RWPE2 (cell line): ENCODE measurements around the gene SSX4B.
"Not testable (repeated sequence)": the region's sequence is repeated elsewhere in the genome, so short reads cannot be mapped to it uniquely, and the experiment has no call there.

Experiments used
- ATAC-seq: fragments of 200-7000 bp; cut with Tn5 transposase; 3 replicates; pipeline ENCODE4 v1.9.1; 2021; ENCODE audit warnings: low read depth
- DNase-seq: peaks from one replicate; pipeline ENCODE4 v3.0.0-alpha.2; 2020; ENCODE audit warnings: low spot score
- H3K27ac ChIP-seq: fragments of 450-650 bp; 2 replicates; pipeline ENCODE4 v1.5.1; 2017; ENCODE audit warnings: mild to moderate bottlenecking; ENCODE audit not compliant: poor library complexity, severe bottlenecking
- H3K27me3 ChIP-seq: fragments of 250-450 bp; sonication (Bioruptor Pico); 2 replicates; pipeline ENCODE4 v1.5.1; 2021; ENCODE audit warnings: mild to moderate bottlenecking, moderate library complexity; ENCODE audit not compliant: insufficient read depth, poor library complexity, severe bottlenecking
- H3K36me3 ChIP-seq: fragments of 250-450 bp; sonication (Bioruptor Pico); 2 replicates; pipeline ENCODE4 v1.5.1; 2020; ENCODE audit warnings: low read depth, mild to moderate bottlenecking, moderate library complexity
- H3K4me1 ChIP-seq: fragments of 250-450 bp; sonication (Bioruptor Pico); 2 replicates; pipeline ENCODE4 v1.5.1; 2021; ENCODE audit warnings: mild to moderate bottlenecking, moderate library complexity; ENCODE audit not compliant: insufficient read depth, poor library complexity, severe bottlenecking
- H3K4me3 ChIP-seq: fragments of 250-450 bp; sonication (Bioruptor Pico); 2 replicates; pipeline ENCODE4 v1.5.1; 2021; ENCODE audit warnings: mild to moderate bottlenecking, moderate library complexity; ENCODE audit not compliant: severe bottlenecking
- H3K9me3 ChIP-seq: fragments of 250-450 bp; sonication (Bioruptor Pico); 2 replicates; pipeline ENCODE4 v1.5.1; 2021; ENCODE audit warnings: mild to moderate bottlenecking, moderate library complexity; ENCODE audit not compliant: severe bottlenecking
- CTCF ChIP-seq: fragments of 450-650 bp; IDR thresholded peaks from one replicate; pipeline ENCODE4 v1.5.1; 2017; ENCODE audit warnings: mild to moderate bottlenecking, moderate library complexity; ENCODE audit not compliant: poor library complexity, severe bottlenecking

SSX4B gene

GRCh38 chrX:48456628-48457331 is 45.0 kb upstream of the SSX4B start:
- no peak for ATAC-seq
- Histone ChIP-seq H3K4me1 (no peaks in the 10 kb centered on the region), H3K27me3 (no peaks in the 10 kb centered on the region), H3K4me3 (no peak overlapping the region), H3K36me3 (no peaks in the 10 kb centered on the region), H3K9me3 (no peaks in the 10 kb centered on the region), H3K27ac (no peak overlapping the region)
- no peak for DNase-seq
- TF ChIP-seq CTCF: no peak

- DNase-seq (no peak), ATAC-seq (no peak)
- Histone ChIP-seq H3K36me3 (no peaks in the 10 kb centered on the region), H3K27ac (no peak overlapping the region), H3K4me1 (no peaks in the 10 kb centered on the region), H3K4me3 (no peak overlapping the region), H3K9me3 (no peaks in the 10 kb centered on the region), H3K27me3 (no peaks in the 10 kb centered on the region)
- no peak for TF ChIP-seq CTCF
Measured at GRCh38 chrX:48451708-48452107, 39.9 kb upstream of the SSX4B start.

GRCh38 chrX:48450076-48450475 is 38.3 kb upstream of the SSX4B start:
- H3K27me3 ChIP-seq: no peaks in the 10 kb centered on the region
- H3K27ac ChIP-seq: no peak overlapping the region
- no peaks in the 10 kb centered on the region for H3K4me1 ChIP-seq
- no peaks in the 10 kb centered on the region for H3K9me3 ChIP-seq
- H3K36me3 ChIP-seq: no peaks in the 10 kb centered on the region
- no peak for ATAC-seq
- DNase-seq: no peak
- H3K4me3 ChIP-seq: no peak overlapping the region
- no peak for TF ChIP-seq CTCF

- not testable (repeated sequence) for ATAC-seq, H3K27me3 ChIP-seq
Measured at GRCh38 chrX:48447201-48447600, 35.4 kb upstream of the SSX4B start.

GRCh38 chrX:48433713-48434112 is 22.0 kb upstream of the SSX4B start:
- H3K4me1 ChIP-seq, H3K36me3 ChIP-seq, DNase-seq, H3K9me3 ChIP-seq, H3K4me3 ChIP-seq, H3K27ac ChIP-seq, ATAC-seq, H3K27me3 ChIP-seq: not testable (repeated sequence)

More at GRCh38 chrX:48447201-48447600, 35.4 kb upstream of the SSX4B start:
- not testable (repeated sequence) for H3K27ac ChIP-seq, H3K4me3 ChIP-seq, H3K9me3 ChIP-seq, H3K36me3 ChIP-seq, H3K4me1 ChIP-seq, DNase-seq

GRCh38 chrX:48430166-48430565 is 18.4 kb upstream of the SSX4B start:
- not testable (repeated sequence) for H3K27ac ChIP-seq, H3K9me3 ChIP-seq, ATAC-seq, H3K4me3 ChIP-seq, DNase-seq, H3K4me1 ChIP-seq, H3K27me3 ChIP-seq, H3K36me3 ChIP-seq

- ATAC-seq, H3K4me3 ChIP-seq, DNase-seq: not testable (repeated sequence)
Measured at GRCh38 chrX:48429606-48430005, 17.8 kb upstream of the SSX4B start.

GRCh38 chrX:48427027-48427716 is 15.4 kb upstream of the SSX4B start:
- not testable (repeated sequence) for H3K27me3 ChIP-seq, H3K27ac ChIP-seq, DNase-seq, H3K4me1 ChIP-seq, H3K9me3 ChIP-seq, H3K36me3 ChIP-seq, H3K4me3 ChIP-seq
- ATAC-seq: peak; percentile 69

More at GRCh38 chrX:48429606-48430005, 17.8 kb upstream of the SSX4B start:
- not testable (repeated sequence) for H3K27ac ChIP-seq, H3K9me3 ChIP-seq, H3K4me1 ChIP-seq, H3K27me3 ChIP-seq, H3K36me3 ChIP-seq

GRCh38 chrX:48397825-48398224 is 13.9 kb downstream of the SSX4B start:
- H3K9me3 ChIP-seq, H3K4me1 ChIP-seq, ATAC-seq, H3K27ac ChIP-seq, H3K4me3 ChIP-seq, H3K36me3 ChIP-seq, H3K27me3 ChIP-seq, DNase-seq: not testable (repeated sequence)
